Activated naive CD8-positive, alpha-beta T cell (primary cell): Measurements from ENCODE around the gene UNC93A.
"Not testable (repeated sequence)": the region's sequence is repeated elsewhere in the genome, so short reads cannot be mapped to it uniquely, and the experiment has no call there.

Source experiments
- H3K27ac Mint-ChIP-seq: one replicate; pipeline ENCODE4 v1.8.0; 2021; ENCODE audit warnings: mixed read lengths
- H3K27me3 Mint-ChIP-seq: one replicate; pipeline ENCODE4 v1.8.0; 2021; ENCODE audit warnings: mixed read lengths
- H3K36me3 Mint-ChIP-seq: one replicate; pipeline ENCODE4 v1.8.0; 2021; ENCODE audit warnings: mixed read lengths
- H3K4me1 Mint-ChIP-seq: one replicate; pipeline ENCODE4 v1.8.0; 2021; ENCODE audit warnings: low read depth, mixed read lengths
- H3K4me3 Mint-ChIP-seq: one replicate; pipeline ENCODE4 v1.8.0; 2021; ENCODE audit warnings: mild to moderate bottlenecking, mixed read lengths
- H3K9me3 Mint-ChIP-seq: one replicate; pipeline ENCODE4 v1.8.0; 2021; ENCODE audit warnings: low read depth, mixed read lengths

The UNC93A gene

DNA sequence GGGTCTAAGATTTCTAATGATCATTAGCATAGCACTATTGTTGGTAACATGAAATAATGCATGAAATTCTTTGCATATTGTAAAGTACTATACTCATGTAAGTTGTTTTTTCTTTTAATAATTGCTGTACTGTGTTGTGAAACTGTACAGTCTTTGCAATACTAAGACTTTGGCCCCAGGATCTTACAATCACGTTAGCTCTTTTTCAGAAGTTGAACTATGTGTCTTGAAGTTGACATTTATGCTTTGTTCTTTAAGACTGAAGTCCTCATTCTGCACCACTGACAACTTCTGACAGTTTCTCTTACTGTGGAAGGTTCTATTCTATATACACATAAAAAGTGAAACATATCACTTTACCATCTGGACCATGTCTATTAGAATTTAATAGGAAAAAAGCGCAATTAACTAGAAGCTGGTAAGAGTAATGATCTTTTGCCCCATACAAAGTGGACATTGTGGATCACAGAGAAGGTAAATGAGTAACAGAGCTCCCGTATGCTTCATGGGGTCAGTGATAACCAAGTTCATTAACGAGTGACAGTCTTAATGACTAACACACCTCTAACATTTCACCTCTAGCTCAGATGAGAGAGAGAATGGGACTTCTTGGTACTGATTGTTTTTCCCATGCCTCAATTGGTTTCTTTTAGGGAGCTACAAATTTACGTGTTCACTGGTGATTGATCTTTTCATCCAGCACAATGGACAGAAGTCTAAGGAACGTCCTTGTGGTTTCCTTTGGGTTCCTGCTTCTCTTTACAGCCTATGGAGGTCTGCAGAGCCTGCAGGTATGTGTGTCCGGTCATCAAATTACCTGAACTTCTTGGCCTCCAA is at the start of gene UNC93A:
TSS of gene UNC93A (plus strand) at position 530 of the 837 bp plus-strand sequence. CDS start at position 705, 175 bp downstream.
- H3K36me3 Mint-ChIP-seq: no peaks in the 10 kb centered on the region
- H3K27ac Mint-ChIP-seq: no peak within 1 kb of the TSS
- no peak within 1 kb of the TSS for H3K4me3 Mint-ChIP-seq
- no peaks in the 10 kb centered on the region for H3K9me3 Mint-ChIP-seq
- no peaks in the 10 kb centered on the region for H3K4me1 Mint-ChIP-seq
- H3K27me3 Mint-ChIP-seq: peaks cover 1% of the 10 kb centered on the region

- not testable (repeated sequence) for H3K4me1 Mint-ChIP-seq, H3K27me3 Mint-ChIP-seq, H3K36me3 Mint-ChIP-seq, H3K9me3 Mint-ChIP-seq, H3K4me3 Mint-ChIP-seq, H3K27ac Mint-ChIP-seq
Observed at GRCh38 chr6:167241321-167242134, 49.6 kb upstream of the UNC93A start.

DNA sequence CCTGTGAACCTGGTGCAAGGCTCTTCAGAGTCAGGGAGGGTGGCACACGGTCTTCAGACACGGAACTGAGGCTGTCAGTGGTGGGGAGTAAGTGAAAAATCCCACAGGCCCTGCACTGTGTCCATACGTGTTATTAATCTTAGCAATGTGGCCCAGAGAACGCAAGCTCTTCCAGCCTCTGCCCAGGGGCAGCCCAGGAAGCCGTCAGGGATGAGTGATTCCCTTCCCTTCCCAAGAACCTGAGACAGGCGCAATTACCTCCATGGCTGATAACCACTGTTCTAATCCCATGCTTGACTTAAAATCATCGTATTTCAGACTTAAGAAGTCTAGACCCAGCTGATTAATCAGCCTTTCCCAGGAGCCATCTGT is 49.0 kb upstream of the UNC93A start:
- not testable (repeated sequence) for H3K27ac Mint-ChIP-seq, H3K4me3 Mint-ChIP-seq, H3K36me3 Mint-ChIP-seq, H3K9me3 Mint-ChIP-seq, H3K27me3 Mint-ChIP-seq, H3K4me1 Mint-ChIP-seq

DNA sequence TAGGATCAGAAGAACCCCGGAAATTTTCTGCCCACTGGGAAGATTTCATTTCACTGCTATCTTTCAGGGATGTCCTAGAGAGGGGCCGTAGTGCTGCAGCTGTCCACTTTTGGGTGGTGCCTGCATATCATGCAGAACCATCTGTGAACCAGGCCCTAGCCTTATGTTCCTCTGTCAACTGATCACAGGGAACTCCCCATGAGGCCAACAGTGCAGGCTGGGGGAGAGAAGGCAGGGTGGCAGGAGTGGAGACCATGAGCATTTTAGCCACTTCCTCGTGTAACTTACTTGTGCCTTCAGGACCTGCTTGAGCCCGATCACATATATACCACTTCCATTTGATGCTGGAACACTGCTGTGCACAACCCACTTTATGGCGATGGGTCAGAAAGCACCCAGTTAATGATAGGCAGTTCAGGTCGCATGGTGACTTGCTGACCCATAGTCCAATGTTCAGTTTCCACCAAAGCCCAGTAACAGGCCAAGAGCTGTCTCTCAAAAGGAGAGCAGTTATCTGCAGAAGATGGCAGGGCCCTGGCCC is 48.5 kb upstream of the UNC93A start:
- not testable (repeated sequence) for H3K9me3 Mint-ChIP-seq, H3K4me1 Mint-ChIP-seq, H3K27me3 Mint-ChIP-seq, H3K36me3 Mint-ChIP-seq, H3K27ac Mint-ChIP-seq, H3K4me3 Mint-ChIP-seq

- H3K27ac Mint-ChIP-seq: no peak overlapping the region
- H3K36me3 Mint-ChIP-seq: no peaks in the 10 kb centered on the region
- no peaks in the 10 kb centered on the region for H3K4me1 Mint-ChIP-seq
- no peaks in the 10 kb centered on the region for H3K27me3 Mint-ChIP-seq
- H3K4me3 Mint-ChIP-seq: no peak overlapping the region
- H3K9me3 Mint-ChIP-seq: no peaks in the 10 kb centered on the region
Observed at GRCh38 chr6:167244064-167244960, 46.8 kb upstream of the UNC93A start.

DNA sequence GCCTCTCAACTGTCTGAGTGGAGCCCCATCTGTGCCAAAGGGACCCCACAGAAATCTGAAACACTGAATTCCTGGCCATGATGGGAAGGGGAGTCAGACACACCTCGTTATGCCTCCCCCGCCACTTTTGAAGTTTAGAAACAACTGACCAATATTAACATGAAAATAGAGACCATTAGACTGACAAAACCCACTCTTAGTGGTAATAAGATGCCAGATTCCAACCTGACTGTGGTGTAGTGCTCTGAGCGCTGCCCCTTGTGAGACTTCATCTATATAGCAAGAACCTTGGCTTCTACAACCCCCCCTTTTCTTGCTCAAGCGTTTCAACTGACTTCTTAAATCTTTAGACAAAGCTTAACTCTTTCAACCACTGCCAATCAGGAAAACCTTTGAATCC is 46.1 kb upstream of the UNC93A start:
- Mint-ChIP-seq H3K36me3 (no peaks in the 10 kb centered on the region), H3K4me3 (no peak overlapping the region), H3K27me3 (no peaks in the 10 kb centered on the region), H3K4me1 (no peaks in the 10 kb centered on the region), H3K9me3 (no peaks in the 10 kb centered on the region), H3K27ac (no peak overlapping the region)

DNA sequence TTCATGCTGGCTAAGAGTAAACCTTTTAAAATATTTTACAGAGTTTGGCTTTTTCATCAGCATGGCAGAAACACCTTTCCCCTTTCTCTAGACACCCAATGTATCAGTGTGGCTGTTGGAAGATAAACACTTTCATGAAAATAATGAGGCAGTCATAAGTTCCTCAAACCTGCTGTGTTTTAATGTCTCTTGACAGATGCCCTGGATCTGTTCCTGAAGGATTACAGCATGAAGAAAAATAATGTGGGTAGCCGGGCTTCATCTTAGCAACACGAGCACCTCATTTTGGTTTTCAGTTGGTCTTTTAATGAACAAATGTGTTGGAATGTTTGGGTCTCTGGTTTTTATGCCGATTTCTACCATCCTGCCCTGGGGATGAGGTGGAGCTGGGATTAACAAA is 45.5 kb upstream of the UNC93A start:
- no peaks in the 10 kb centered on the region for H3K27me3 Mint-ChIP-seq
- no peak overlapping the region for H3K27ac Mint-ChIP-seq
- H3K4me3 Mint-ChIP-seq: no peak overlapping the region
- no peaks in the 10 kb centered on the region for H3K9me3 Mint-ChIP-seq
- no peaks in the 10 kb centered on the region for H3K36me3 Mint-ChIP-seq
- H3K4me1 Mint-ChIP-seq: no peaks in the 10 kb centered on the region

DNA sequence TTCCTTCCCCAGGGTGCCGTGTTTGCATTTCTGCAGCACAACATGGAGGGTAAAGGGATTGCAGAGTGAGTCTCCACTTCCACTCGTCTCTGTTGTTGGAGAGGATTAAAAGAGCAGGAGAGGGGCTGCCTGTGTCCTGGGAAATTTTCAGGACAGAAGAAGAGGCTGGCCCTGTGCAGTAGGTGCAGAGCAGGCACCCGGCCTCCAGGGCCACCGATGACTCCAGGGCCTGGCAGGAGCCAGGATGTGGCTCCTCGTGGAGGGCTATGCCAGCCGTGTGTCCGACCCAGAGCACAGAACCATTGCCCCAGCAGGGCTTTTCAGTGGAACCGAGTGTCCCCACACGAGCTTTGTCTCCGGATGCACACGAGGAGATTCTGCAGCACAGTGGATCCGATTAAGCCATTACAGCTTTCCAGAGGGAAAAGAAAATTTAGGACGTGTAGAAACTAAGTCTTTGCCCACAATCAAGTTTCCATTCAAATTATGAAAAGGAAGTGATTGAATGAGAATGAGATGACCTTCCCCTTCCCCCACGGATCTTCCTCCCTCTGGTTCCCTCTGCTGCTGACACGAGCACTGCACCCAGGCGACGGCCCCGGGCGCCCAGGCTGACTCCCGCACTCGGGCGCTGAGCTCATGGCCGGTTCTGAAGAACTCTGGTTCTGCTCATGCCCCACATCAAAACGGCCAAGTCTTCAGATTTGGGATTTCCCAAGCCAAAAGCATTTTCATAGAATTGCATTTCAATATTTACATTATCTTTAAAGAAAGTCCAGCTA is 43.1 kb upstream of the UNC93A start:
- no peaks in the 10 kb centered on the region for H3K9me3 Mint-ChIP-seq
- H3K4me1 Mint-ChIP-seq: no peaks in the 10 kb centered on the region
- no peak overlapping the region for H3K27ac Mint-ChIP-seq
- H3K27me3 Mint-ChIP-seq: no peaks in the 10 kb centered on the region
- H3K36me3 Mint-ChIP-seq: no peaks in the 10 kb centered on the region
- H3K4me3 Mint-ChIP-seq: no peak overlapping the region

DNA sequence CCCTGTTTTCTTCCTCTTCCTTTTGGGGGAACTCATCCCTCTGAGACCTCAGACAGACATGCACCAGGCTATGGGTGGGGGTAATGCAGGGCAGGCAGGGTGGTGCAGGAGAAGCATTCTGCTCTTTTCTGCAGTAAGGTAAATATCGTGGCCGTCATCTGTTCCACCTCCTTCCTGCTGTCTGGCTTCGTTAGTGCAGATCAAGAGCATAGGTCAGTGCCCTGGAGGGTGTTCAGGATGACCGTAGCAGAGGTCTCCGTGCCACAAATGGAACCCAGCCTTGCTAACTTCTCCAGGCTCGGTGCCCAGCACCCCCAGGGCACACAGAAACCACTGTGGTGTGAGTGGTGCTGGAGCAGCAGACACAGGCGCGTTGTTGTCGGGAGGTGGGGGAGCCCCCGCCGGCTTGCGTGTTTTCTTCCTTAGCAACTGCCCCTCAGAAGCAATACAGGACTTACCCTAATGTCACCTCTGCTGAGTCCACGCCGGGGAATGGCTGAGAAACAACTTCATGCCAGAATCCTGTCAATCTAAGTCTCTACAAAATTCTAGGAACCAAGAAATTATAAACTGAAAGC is 42.1 kb upstream of the UNC93A start:
- H3K27ac Mint-ChIP-seq, H3K27me3 Mint-ChIP-seq, H3K4me1 Mint-ChIP-seq, H3K36me3 Mint-ChIP-seq, H3K9me3 Mint-ChIP-seq, H3K4me3 Mint-ChIP-seq: not testable (repeated sequence)

- no peak overlapping the region for H3K4me3 Mint-ChIP-seq
- no peak overlapping the region for H3K27ac Mint-ChIP-seq
- H3K27me3 Mint-ChIP-seq: peaks cover 1% of the 10 kb centered on the region
Observed at GRCh38 chr6:167252271-167252670, 38.8 kb upstream of the UNC93A start.

DNA sequence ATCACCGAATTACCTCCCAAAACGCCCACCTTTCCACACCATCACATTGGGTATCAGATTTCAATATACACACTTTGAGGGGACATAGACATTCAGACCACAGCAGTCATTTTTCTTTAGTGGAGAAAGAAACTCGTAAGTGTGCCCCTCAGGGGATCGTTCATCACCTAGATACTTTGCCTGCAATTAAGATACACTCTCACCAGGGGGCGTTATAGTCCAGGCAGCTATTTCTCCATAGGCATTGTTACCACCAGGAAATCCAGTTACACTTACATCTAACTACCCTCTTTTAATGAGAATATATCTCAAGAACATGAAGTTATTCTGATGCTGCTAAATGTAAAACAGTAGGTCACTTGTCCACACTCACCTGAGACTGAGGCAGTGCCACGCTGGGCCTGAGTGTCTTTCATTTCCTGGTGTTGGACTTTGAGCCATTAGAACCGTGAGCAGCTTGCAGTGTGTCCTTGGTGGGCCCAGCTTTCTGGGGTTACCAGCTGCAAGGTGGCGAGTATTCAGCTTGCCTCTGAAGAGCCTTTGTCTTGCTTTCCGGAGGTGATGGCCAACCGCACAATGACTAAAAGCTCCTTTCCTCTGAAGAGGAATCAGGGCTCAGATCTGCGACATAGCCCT is 35.1 kb upstream of the UNC93A start:
- Mint-ChIP-seq H3K9me3 (no peaks in the 10 kb centered on the region), H3K27me3 (peaks cover 11% of the 10 kb centered on the region), H3K36me3 (no peaks in the 10 kb centered on the region), H3K27ac (no peak overlapping the region), H3K4me1 (no peaks in the 10 kb centered on the region), H3K4me3 (no peak overlapping the region)

More at GRCh38 chr6:167252271-167252670, 38.8 kb upstream of the UNC93A start:
- Mint-ChIP-seq H3K9me3 (no peaks in the 10 kb centered on the region), H3K4me1 (no peaks in the 10 kb centered on the region), H3K36me3 (no peaks in the 10 kb centered on the region)

- Mint-ChIP-seq H3K36me3 (no peaks in the 10 kb centered on the region), H3K27me3 (peaks cover 11% of the 10 kb centered on the region), H3K4me1 (no peaks in the 10 kb centered on the region), H3K27ac (no peak overlapping the region), H3K9me3 (peaks cover under 1% of the 10 kb centered on the region), H3K4me3 (no peak overlapping the region)
Observed at GRCh38 chr6:167258646-167259045, 32.5 kb upstream of the UNC93A start.

DNA sequence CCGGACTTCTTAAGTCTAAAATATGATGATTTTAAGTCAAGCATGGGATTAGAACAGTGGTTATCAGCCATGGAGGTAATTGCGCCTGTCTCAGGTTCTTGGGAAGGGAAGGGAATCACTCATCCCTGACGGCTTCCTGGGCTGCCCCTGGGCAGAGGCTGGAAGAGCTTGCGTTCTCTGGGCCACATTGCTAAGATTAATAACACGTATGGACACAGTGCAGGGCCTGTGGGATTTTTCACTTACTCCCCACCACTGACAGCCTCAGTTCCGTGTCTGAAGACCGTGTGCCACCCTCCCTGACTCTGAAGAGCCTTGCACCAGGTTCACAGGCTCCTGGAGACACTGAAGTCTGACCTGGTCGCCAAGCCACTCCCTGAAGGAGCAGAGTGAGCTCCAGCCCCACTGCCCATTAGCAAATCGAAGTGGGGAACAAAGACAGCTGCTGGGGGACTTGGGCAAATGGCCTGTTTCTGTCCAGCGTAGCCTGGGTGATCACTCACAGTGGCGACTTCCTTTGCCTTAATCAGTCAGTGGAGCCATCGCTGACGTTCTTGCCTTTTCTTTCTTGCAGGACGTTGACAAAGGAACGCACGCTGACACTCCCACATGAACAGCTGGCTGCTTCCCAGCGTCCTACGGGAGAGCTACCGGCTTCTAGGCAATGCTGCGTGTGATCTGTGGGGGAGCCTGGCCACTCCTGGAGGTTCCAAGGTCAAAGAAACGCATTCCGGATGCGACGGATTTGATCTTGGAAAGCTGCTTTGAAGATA is 24.9 kb upstream of the UNC93A start:
- H3K27me3 Mint-ChIP-seq, H3K4me1 Mint-ChIP-seq, H3K36me3 Mint-ChIP-seq, H3K4me3 Mint-ChIP-seq, H3K27ac Mint-ChIP-seq, H3K9me3 Mint-ChIP-seq: not testable (repeated sequence)
